Measurements from ENCODE around the gene CFAP92. TPM values are rescaled to one million over a fixed set of nuclear protein-coding genes. Genes with fewer than 3 reads are reported as not detected.

The CFAP92 gene
- polyA plus RNA-seq, 1 donor: 0.78 TPM

DNA sequence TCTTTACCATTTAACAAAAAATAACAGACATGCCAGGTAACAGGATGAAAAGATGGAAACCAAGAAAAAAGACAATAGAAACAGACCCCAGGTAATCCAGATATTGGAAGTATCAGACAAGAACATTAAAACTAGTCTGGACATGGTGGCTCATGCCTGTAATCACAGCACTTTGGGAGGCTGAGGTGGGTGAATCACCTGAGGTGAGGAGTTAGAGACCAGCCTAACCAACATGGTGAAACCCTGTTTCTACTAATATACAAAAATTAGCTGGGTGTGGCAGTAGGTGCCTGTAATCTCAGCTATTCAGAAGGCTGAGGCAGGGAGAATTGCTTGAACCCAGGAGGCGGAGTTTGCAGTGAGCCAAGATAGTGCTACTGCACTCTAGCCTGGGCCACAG lies 73.9 kb downstream of the CFAP92 start:
- no peak overlapping the region for H3K4me3 ChIP-seq (ENCODE audit: low read length)
- DNase-seq: no peak
- WGBS (ENCODE audit: insufficient coverage, low lambda C conversion rate): no CpG with 5 or more reads among the region's 1 CpG
- H3K4me1 ChIP-seq (ENCODE audit: control insufficient read depth, insufficient read depth, low read length): no peaks in the 10 kb centered on the region
- H3K27ac ChIP-seq (ENCODE audit: low read length): no peak overlapping the region
- peaks cover 12% of the 10 kb centered on the region for H3K36me3 ChIP-seq (ENCODE audit: control insufficient read depth, insufficient read depth, low read length)
- peaks cover 14% of the 10 kb centered on the region for H3K9me3 ChIP-seq (ENCODE audit: control insufficient read depth, low read depth, low read length)
- no peaks in the 10 kb centered on the region for H3K27me3 ChIP-seq (ENCODE audit: control insufficient read depth, insufficient read depth, low read length)

DNA sequence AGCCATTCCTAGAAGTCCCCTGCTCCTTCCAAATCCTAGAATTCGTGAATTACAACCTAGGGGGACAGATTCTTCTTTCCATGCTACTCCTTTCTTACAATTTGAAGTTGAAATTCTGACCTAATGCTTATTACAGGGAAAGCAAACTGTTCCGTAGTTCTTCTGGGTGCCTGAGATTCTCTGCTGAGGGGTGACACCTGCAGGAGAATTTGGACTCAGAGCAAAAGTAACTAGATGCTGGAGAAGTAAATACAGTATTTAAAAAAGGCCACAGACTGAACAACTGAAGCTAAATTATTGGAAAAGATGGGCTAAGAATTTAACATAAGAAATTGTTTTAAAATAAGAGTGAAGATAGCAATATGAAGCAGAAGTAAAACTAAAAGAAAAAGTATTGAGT lies 76.6 kb downstream of the CFAP92 start:
- H3K9me3 ChIP-seq (ENCODE audit: control insufficient read depth, low read depth, low read length): peaks cover 4% of the 10 kb centered on the region
- peaks cover 39% of the 10 kb centered on the region for H3K36me3 ChIP-seq (ENCODE audit: control insufficient read depth, insufficient read depth, low read length)
- WGBS (ENCODE audit: insufficient coverage, low lambda C conversion rate): 86% methylated on average over 1 of the region's 2 CpGs
- H3K27ac ChIP-seq (ENCODE audit: low read length): no peak overlapping the region
- H3K4me3 ChIP-seq (ENCODE audit: low read length): no peak overlapping the region
- no peaks in the 10 kb centered on the region for H3K4me1 ChIP-seq (ENCODE audit: control insufficient read depth, insufficient read depth, low read length)
- H3K27me3 ChIP-seq (ENCODE audit: control insufficient read depth, insufficient read depth, low read length): no peaks in the 10 kb centered on the region
- no peak for DNase-seq

DNA sequence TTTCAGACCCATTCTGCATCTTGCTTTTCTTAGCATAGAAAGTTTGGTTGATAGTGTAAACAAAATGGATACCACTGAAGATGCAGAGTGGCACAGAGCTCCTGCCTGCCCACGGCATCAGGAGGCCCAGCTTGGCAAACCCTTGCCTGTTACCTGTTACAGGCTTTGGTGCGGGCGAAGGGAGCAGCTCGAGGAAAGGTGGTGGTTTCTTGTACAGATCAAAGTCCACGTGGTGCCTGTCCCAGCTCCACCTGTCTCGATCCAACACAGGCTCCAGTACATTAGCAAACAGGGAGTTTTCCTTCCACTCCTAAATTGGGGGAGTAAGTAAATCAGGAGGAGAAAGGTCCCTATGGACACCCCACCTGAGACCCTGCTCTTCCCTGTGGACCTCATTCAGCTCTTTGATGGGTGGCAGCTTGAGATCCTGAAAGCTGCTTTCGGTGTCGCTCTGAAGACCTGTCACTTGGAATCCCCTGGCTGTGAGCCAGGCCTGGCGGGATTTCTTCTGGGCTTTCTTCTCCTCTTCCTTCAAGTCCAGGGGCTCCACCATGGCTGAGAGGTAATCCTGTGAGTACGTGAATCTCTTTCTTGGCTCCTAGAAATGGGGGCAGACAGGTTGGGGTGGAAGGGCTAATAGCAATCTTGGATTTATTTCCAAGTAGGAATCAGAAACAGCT lies 78.8 kb downstream of the CFAP92 start:
- H3K4me1 ChIP-seq (ENCODE audit: control insufficient read depth, insufficient read depth, low read length): no peaks in the 10 kb centered on the region
- H3K27ac ChIP-seq (ENCODE audit: low read length): no peak overlapping the region
- DNase-seq: no peak
- no peaks in the 10 kb centered on the region for H3K27me3 ChIP-seq (ENCODE audit: control insufficient read depth, insufficient read depth, low read length)
- H3K9me3 ChIP-seq (ENCODE audit: control insufficient read depth, low read depth, low read length): no peaks in the 10 kb centered on the region
- H3K36me3 ChIP-seq (ENCODE audit: control insufficient read depth, insufficient read depth, low read length): peaks cover 60% of the 10 kb centered on the region
- H3K4me3 ChIP-seq (ENCODE audit: low read length): no peak overlapping the region
- WGBS (ENCODE audit: insufficient coverage, low lambda C conversion rate): no CpG with 5 or more reads among the region's 10 CpGs

DNA sequence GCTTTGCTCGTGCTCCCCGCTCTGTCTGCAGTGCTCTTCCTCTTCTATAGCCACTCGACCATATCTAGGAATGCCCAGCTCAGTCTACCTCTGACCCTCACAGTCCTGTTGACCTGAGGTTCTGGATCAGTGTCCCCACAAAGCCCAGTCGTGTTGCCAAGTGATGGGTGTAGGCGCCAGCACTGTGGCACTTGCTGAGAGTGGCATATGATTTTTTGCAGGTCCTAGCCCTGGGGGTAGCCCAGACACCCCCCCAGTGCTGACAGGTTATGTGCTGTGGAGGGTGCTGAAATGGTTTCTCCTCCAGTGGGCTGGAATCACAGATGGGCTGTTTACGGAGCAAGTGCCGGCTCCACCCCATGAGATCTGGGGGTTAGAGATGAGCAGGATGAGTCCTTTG lies 82.0 kb downstream of the CFAP92 start:
- Histone ChIP-seq H3K9me3 (ENCODE audit: control insufficient read depth, low read depth, low read length) (no peaks in the 10 kb centered on the region), H3K4me1 (ENCODE audit: control insufficient read depth, insufficient read depth, low read length) (no peaks in the 10 kb centered on the region), H3K27me3 (ENCODE audit: control insufficient read depth, insufficient read depth, low read length) (no peaks in the 10 kb centered on the region), H3K4me3 (ENCODE audit: low read length) (no peak overlapping the region), H3K27ac (ENCODE audit: low read length) (no peak overlapping the region), H3K36me3 (ENCODE audit: control insufficient read depth, insufficient read depth, low read length) (peaks cover 90% of the 10 kb centered on the region)
- DNase-seq: no peak
- no CpG with 5 or more reads among the region's 7 CpGs for WGBS (ENCODE audit: insufficient coverage, low lambda C conversion rate)

DNA sequence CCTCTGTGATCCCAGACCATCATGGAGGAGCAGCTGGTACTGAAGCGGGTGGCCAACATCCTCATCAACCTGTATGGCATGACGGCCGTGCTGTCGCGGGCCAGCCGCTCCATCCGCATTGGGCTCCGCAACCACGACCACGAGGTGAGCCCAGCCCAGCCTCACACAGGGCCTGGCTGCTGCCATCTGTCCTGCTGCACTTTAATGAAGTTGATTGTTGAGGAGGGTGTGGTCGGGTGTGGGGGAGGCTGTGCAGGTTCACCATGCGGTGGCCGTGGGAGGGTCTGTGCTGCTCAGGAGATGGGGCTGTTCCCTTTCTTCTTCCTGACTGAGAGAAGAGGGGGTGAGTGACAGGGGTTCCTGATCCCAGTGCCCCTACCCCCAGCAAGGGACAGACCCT lies 83.9 kb downstream of the CFAP92 start:
- peaks cover 98% of the 10 kb centered on the region for H3K36me3 ChIP-seq (ENCODE audit: control insufficient read depth, insufficient read depth, low read length)
- no peak for DNase-seq
- H3K4me3 ChIP-seq (ENCODE audit: low read length): no peak overlapping the region
- H3K27me3 ChIP-seq (ENCODE audit: control insufficient read depth, insufficient read depth, low read length): no peaks in the 10 kb centered on the region
- H3K4me1 ChIP-seq (ENCODE audit: control insufficient read depth, insufficient read depth, low read length): no peaks in the 10 kb centered on the region
- no peak overlapping the region for H3K27ac ChIP-seq (ENCODE audit: low read length)
- no CpG with 5 or more reads among the region's 13 CpGs for WGBS (ENCODE audit: insufficient coverage, low lambda C conversion rate)
- no peaks in the 10 kb centered on the region for H3K9me3 ChIP-seq (ENCODE audit: control insufficient read depth, low read depth, low read length)

DNA sequence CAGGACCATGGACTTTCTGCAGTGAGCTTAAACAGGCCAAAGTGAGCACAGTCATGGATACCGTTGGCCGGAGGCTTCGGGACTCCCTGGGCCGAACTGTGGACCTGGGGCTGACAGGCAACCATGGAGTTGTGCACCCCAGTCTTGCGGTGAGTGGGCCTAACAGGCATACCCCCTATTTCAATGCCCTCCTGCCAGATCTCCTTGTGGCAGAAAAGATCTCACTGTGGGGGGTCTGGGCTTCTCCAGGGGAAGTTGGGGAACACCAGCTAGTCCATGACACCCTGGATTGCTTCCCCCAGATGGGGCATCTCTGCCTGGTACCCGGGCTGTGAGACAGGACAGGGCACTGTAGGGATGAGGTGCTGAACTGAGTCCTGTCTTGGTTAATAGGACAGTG lies 84.9 kb downstream of the CFAP92 start:
- H3K4me1 ChIP-seq (ENCODE audit: control insufficient read depth, insufficient read depth, low read length): no peaks in the 10 kb centered on the region
- peaks cover 96% of the 10 kb centered on the region for H3K36me3 ChIP-seq (ENCODE audit: control insufficient read depth, insufficient read depth, low read length)
- no peaks in the 10 kb centered on the region for H3K9me3 ChIP-seq (ENCODE audit: control insufficient read depth, low read depth, low read length)
- no peak overlapping the region for H3K27ac ChIP-seq (ENCODE audit: low read length)
- no peaks in the 10 kb centered on the region for H3K27me3 ChIP-seq (ENCODE audit: control insufficient read depth, insufficient read depth, low read length)
- H3K4me3 ChIP-seq (ENCODE audit: low read length): no peak overlapping the region
- WGBS (ENCODE audit: insufficient coverage, low lambda C conversion rate): no CpG with 5 or more reads among the region's 6 CpGs
- DNase-seq: no peak

DNA sequence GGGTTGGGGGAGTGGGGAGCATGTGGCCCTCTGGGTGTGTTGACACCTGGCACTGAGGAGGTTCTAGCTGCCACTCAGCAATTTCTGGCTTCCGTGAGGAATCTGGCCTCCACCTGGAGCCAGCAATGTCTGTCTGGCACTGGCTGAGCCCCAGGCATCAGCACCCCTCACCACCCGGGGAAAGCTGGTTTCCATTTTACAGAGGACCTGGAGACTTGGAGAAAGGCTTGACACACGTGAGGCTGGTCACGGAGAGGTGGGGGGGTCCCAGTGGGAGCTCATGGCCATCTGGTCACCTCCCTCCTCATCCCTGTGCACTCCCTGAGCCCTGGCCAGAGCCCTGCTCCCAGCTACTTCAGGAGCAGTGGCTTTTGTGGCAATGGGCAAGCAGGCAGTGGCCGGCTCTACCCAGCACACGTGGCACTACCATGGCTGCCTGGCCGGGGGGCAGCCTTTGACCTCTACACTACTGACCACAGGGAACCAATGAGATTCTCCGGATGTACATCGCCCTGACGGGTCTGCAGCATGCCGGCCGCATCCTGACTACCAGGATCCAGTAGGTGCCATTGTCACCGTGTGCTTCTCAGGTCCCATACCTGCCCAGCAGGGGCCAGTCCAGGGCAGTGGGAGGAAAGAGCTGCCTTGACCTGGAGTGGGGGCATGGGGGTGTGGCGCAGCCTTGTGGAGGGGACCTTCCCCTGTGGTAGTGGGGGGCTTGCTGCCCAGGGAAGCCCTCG lies 86.0 kb downstream of the CFAP92 start:
- DNase-seq: no peak
- Histone ChIP-seq H3K36me3 (ENCODE audit: control insufficient read depth, insufficient read depth, low read length) (peaks cover 96% of the 10 kb centered on the region), H3K27me3 (ENCODE audit: control insufficient read depth, insufficient read depth, low read length) (no peaks in the 10 kb centered on the region), H3K27ac (ENCODE audit: low read length) (no peak overlapping the region), H3K4me1 (ENCODE audit: control insufficient read depth, insufficient read depth, low read length) (no peaks in the 10 kb centered on the region), H3K9me3 (ENCODE audit: control insufficient read depth, low read depth, low read length) (no peaks in the 10 kb centered on the region), H3K4me3 (ENCODE audit: low read length) (no peak overlapping the region)
- WGBS (ENCODE audit: insufficient coverage, low lambda C conversion rate): no CpG with 5 or more reads among the region's 15 CpGs

DNA sequence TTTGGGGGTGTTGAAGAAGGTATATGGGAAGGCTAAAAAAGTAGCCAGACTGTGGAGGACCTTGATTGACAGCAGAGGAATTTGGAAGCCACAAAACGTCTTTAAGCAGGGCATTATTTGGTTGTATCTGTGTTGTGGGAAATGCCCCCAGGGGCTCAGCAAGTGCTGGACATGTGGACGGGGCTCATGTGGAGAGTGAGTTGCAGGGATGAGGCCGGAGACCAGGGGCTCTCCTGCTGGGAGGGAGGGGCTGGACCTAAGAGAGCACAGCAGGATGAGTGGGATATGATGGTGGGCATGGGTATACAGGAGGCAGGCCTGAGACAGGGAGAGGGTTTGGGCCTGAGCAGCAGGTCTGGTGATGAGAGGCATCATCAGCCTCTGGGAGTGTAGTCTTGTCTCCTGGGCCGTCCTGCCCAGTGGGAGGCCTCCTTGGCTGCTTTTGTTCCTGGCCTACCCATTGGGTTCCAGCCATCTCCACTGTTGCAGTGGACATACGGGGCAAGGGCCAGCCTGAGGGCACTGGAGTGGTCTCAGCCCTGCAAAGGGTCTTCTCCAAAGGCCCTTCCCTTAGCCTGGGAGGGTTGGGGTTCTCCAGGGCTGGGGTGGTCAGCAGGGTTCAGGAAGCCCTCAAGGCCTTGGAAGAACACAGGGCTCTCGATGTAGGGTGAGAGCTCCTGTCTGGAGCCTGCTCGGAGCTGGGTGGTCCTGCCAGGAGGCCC lies 86.9 kb downstream of the CFAP92 start:
- 17% methylated on average over 1 of the region's 7 CpGs for WGBS (ENCODE audit: insufficient coverage, low lambda C conversion rate)
- Histone ChIP-seq H3K27ac (ENCODE audit: low read length) (no peak overlapping the region), H3K9me3 (ENCODE audit: control insufficient read depth, low read depth, low read length) (no peaks in the 10 kb centered on the region), H3K36me3 (ENCODE audit: control insufficient read depth, insufficient read depth, low read length) (peaks cover 96% of the 10 kb centered on the region), H3K4me3 (ENCODE audit: low read length) (no peak overlapping the region), H3K27me3 (ENCODE audit: control insufficient read depth, insufficient read depth, low read length) (no peaks in the 10 kb centered on the region), H3K4me1 (ENCODE audit: control insufficient read depth, insufficient read depth, low read length) (no peaks in the 10 kb centered on the region)
- DNase-seq: no peak

DNA sequence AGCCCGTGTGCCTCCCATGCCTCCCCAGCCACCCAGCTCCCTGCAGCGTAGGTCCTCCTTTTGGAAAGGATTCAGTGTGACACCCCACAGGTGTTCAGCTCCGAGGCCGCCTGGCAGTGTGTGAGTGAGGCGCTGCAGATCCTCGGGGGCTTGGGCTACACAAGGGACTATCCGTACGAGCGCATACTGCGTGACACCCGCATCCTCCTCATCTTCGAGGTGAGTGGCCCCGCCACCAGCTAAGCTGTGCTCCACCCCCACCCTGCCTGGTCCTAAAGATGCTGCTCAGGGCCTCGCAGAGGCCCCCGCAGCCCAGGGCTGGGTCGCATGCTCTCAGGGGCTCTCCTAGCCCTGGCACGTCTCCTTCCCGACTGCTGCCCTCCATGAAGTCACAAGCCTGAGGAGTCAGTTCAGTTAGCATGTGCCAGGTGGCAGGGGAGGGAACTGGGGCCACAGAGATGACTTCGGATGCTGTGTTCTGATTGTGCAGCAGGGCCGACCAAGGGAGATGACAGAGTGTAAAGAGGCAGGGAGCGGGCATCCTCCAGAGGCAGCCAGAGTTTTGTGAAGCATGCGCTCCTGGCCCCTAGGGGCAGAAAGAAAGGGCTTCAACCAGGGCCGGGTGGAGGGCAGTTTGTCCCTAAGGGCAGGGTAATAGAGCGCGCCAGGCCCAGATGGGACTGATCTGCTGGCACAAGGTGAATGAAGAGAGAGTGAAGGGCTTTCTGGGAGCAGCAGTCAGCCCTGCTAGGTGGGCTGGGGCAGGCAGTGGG lies 87.7 kb downstream of the CFAP92 start:
- Histone ChIP-seq H3K36me3 (ENCODE audit: control insufficient read depth, insufficient read depth, low read length) (peaks cover 96% of the 10 kb centered on the region), H3K27ac (ENCODE audit: low read length) (no peak overlapping the region), H3K4me1 (ENCODE audit: control insufficient read depth, insufficient read depth, low read length) (no peaks in the 10 kb centered on the region), H3K9me3 (ENCODE audit: control insufficient read depth, low read depth, low read length) (no peaks in the 10 kb centered on the region), H3K27me3 (ENCODE audit: control insufficient read depth, insufficient read depth, low read length) (no peaks in the 10 kb centered on the region), H3K4me3 (ENCODE audit: low read length) (no peak overlapping the region)
- no CpG with 5 or more reads among the region's 25 CpGs for WGBS (ENCODE audit: insufficient coverage, low lambda C conversion rate)
- no peak for DNase-seq

DNA sequence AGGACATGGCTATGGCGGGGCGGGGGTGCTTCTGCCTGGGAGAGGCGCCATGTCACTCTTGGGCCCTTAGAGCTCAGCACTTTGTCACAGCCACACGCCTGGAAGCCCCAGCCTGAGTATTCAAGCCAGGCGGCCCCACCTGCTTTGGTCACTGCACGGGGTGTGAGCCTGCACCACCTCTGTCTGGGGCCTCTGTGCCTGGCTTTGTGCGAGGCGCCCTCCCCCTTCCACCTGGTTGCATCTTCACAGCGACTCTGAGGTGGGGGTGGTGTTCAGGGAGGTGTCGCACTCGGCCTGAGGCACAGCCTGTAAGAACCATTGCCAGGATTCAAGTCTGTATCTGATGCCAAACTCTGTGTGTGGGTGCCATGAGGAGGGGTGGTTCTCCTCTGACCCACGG lies 90.4 kb downstream of the CFAP92 start:
- no peak overlapping the region for H3K27ac ChIP-seq (ENCODE audit: low read length)
- no CpG with 5 or more reads among the region's 12 CpGs for WGBS (ENCODE audit: insufficient coverage, low lambda C conversion rate)
- no peaks in the 10 kb centered on the region for H3K27me3 ChIP-seq (ENCODE audit: control insufficient read depth, insufficient read depth, low read length)

More for the DNA sequence above, 90.4 kb downstream of the CFAP92 start:
- H3K36me3 ChIP-seq (ENCODE audit: control insufficient read depth, insufficient read depth, low read length): peaks cover 93% of the 10 kb centered on the region
- no peaks in the 10 kb centered on the region for H3K9me3 ChIP-seq (ENCODE audit: control insufficient read depth, low read depth, low read length)
- H3K4me3 ChIP-seq (ENCODE audit: low read length): no peak overlapping the region
- no peaks in the 10 kb centered on the region for H3K4me1 ChIP-seq (ENCODE audit: control insufficient read depth, insufficient read depth, low read length)
- DNase-seq: no peak

Measured in large intestine (tissue), 3 donors.